ENCODE measurements around the gene SAPCD1.

The SAPCD1 gene

DNA sequence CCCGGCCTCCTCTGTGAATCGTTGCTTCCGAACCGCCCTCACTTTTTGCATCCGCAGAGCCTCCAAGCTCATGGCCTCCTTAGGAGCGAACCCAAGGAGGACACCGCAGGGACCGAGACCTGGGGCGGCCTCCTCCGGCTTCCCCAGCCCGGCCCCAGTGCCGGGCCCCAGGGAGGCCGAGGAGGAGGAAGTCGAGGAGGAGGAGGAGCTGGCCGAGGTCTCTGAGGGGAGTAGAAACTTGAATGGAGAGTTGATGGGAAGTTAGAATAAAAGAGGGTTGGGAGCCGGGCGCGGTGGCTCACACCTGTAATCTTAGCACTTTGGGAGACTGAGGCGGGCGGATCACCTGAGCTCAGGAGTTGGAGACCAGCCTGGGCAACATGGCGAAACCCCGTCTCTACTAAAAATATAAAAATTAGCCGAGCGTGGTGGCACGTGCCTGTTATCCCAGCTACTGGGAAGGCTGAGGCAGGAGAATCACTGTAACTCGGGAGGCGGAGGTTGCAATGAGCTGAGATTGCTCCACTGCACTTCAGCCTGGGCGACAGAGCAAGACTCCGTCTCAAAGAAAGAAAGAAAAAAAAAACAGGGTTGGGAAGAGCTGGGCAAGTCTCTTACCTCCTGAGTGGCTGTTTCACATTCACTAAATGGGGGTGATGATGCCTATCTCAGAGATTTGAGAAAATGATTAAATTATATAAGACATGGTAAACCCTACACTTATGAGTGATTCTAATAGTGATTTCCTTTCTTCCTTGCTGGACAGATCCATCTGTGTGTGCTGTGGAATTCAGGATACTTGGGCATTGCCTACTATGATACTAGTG lies 21.8 kb upstream of the SAPCD1 start:
- no peaks in the 10 kb centered on the region for H3K27me3 ChIP-seq (replicated peaks; ENCODE audit: control insufficient read depth, insufficient read depth, low read length)
- TF ChIP-seq, protein P1, sequence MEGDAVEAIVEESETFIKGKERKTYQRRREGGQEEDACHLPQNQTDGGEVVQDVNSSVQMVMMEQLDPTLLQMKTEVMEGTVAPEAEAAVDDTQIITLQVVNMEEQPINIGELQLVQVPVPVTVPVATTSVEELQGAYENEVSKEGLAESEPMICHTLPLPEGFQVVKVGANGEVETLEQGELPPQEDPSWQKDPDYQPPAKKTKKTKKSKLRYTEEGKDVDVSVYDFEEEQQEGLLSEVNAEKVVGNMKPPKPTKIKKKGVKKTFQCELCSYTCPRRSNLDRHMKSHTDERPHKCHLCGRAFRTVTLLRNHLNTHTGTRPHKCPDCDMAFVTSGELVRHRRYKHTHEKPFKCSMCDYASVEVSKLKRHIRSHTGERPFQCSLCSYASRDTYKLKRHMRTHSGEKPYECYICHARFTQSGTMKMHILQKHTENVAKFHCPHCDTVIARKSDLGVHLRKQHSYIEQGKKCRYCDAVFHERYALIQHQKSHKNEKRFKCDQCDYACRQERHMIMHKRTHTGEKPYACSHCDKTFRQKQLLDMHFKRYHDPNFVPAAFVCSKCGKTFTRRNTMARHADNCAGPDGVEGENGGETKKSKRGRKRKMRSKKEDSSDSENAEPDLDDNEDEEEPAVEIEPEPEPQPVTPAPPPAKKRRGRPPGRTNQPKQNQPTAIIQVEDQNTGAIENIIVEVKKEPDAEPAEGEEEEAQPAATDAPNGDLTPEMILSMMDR (IDR thresholded peaks at IDR 0.05; ENCODE audit: insufficient read depth, low read length, poor library complexity, severe bottlenecking): no peak
- H3K4me3 ChIP-seq (replicated peaks; ENCODE audit: low read depth, low read length): peak overlapping the region; percentile 91
- H3K36me3 ChIP-seq (ENCODE audit: control insufficient read depth, insufficient read depth, low read length): peaks cover 6% of the 10 kb centered on the region
- no peak for DNase-seq (ENCODE audit: extremely low read depth, insufficient read length)

- no peak for DNase-seq (ENCODE audit: extremely low read depth, insufficient read length)
- Histone ChIP-seq H3K27me3 (replicated peaks; ENCODE audit: control insufficient read depth, insufficient read depth, low read length) (no peaks in the 10 kb centered on the region), H3K4me3 (replicated peaks; ENCODE audit: low read depth, low read length) (no peak overlapping the region), H3K36me3 (ENCODE audit: control insufficient read depth, insufficient read depth, low read length) (peaks cover 6% of the 10 kb centered on the region)
- TF ChIP-seq, protein P1 (IDR thresholded peaks at IDR 0.05; ENCODE audit: insufficient read depth, low read length, poor library complexity, severe bottlenecking): no peak
Observed at GRCh38 chr6:31741815-31742214, 20.6 kb upstream of the SAPCD1 start.

GRCh38 chr6:31742894-31743293 lies 19.6 kb upstream of the SAPCD1 start:
- no peak for DNase-seq (ENCODE audit: extremely low read depth, insufficient read length)
- no peaks in the 10 kb centered on the region for H3K27me3 ChIP-seq (replicated peaks; ENCODE audit: control insufficient read depth, insufficient read depth, low read length)
- TF ChIP-seq, protein P1 (IDR thresholded peaks at IDR 0.05; ENCODE audit: insufficient read depth, low read length, poor library complexity, severe bottlenecking): no peak
- no peak overlapping the region for H3K4me3 ChIP-seq (replicated peaks; ENCODE audit: low read depth, low read length)
- H3K36me3 ChIP-seq (ENCODE audit: control insufficient read depth, insufficient read depth, low read length): peaks cover 10% of the 10 kb centered on the region

GRCh38 chr6:31744422-31744821 lies 18.0 kb upstream of the SAPCD1 start:
- H3K36me3 ChIP-seq (ENCODE audit: control insufficient read depth, insufficient read depth, low read length): peaks cover 12% of the 10 kb centered on the region
- TF ChIP-seq, protein P1 (IDR thresholded peaks at IDR 0.05; ENCODE audit: insufficient read depth, low read length, poor library complexity, severe bottlenecking): no peak
- no peaks in the 10 kb centered on the region for H3K27me3 ChIP-seq (replicated peaks; ENCODE audit: control insufficient read depth, insufficient read depth, low read length)
- H3K4me3 ChIP-seq (replicated peaks; ENCODE audit: low read depth, low read length): no peak overlapping the region
- DNase-seq (ENCODE audit: extremely low read depth, insufficient read length): no peak

GRCh38 chr6:31749301-31750036 lies 13.0 kb upstream of the SAPCD1 start:
- Histone ChIP-seq H3K4me3 (replicated peaks; ENCODE audit: low read depth, low read length) (no peak overlapping the region), H3K36me3 (ENCODE audit: control insufficient read depth, insufficient read depth, low read length) (peaks cover 5% of the 10 kb centered on the region), H3K27me3 (replicated peaks; ENCODE audit: control insufficient read depth, insufficient read depth, low read length) (no peaks in the 10 kb centered on the region)
- DNase-seq (ENCODE audit: extremely low read depth, insufficient read length): no peak
- TF ChIP-seq, protein P1 (IDR thresholded peaks at IDR 0.05; ENCODE audit: insufficient read depth, low read length, poor library complexity, severe bottlenecking): no peak

Measured in GM06990 (cell line).